Lower leg skin (tissue), 3 donors: ENCODE data around the gene ZCCHC24.

Experiments used
- POLR2A ChIP-seq, 2 donors: fragments of 450-650 bp; IDR thresholded peaks; one replicate each; pipeline ENCODE4 v1.6.1; 2016 to 2017; ENCODE audit warnings: antibody characterized with exemption in 2 of 2, mild to moderate bottlenecking in 1 of 2, moderate library complexity in 1 of 2
- TF ChIP-seq, protein P1 (sequence below), 3 donors: fragments of 450-650 bp; IDR thresholded peaks; one replicate each; pipeline ENCODE4 v1.5.1; 2016; ENCODE audit warnings: antibody characterized with exemption in 3 of 3, mild to moderate bottlenecking in 3 of 3, moderate library complexity in 2 of 3

DNA sequence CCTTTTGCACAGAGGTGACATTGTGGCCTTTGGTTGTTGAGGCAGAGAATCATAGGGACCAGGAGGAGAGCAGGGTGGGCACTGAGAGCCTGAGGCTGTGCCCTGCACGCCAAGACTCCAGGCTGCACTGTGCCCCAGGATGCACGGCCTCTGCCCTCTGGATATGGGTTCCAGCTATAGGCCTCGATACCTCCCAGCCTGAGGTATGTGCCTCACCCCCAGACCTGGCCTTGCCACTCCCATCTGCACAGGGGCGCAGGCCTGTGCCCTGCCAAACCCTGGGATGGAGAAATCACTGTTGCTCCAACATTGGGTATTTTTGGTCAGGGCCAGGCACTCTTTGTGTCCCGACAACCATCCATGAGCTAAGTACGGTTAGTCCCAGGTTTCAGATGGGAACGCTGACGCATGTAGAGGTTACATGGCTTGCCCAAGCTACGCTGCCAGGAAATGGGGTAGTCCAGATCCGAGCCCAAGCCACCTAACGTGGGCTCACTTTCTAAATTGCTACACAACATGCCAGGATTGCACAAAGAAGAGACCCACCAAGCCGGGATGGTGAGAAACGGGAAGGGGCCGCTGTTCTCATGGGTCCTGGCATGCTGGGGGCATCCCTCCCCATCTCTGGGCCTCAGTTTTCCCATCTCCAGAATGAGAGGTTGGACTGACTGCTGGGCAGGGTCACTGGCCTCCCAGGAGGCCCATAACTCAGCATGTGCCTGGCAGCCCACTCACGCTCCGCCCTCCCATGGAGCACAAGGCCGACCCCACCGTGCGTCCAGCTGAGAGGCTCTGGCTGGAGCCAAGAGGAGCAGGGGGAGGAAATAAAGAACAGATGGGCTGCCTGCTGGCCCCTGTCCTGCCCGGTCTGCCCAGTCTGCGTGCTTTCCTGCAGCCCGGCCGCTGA lies 44.2 kb downstream of the ZCCHC24 start:
- TF ChIP-seq, protein P1, sequence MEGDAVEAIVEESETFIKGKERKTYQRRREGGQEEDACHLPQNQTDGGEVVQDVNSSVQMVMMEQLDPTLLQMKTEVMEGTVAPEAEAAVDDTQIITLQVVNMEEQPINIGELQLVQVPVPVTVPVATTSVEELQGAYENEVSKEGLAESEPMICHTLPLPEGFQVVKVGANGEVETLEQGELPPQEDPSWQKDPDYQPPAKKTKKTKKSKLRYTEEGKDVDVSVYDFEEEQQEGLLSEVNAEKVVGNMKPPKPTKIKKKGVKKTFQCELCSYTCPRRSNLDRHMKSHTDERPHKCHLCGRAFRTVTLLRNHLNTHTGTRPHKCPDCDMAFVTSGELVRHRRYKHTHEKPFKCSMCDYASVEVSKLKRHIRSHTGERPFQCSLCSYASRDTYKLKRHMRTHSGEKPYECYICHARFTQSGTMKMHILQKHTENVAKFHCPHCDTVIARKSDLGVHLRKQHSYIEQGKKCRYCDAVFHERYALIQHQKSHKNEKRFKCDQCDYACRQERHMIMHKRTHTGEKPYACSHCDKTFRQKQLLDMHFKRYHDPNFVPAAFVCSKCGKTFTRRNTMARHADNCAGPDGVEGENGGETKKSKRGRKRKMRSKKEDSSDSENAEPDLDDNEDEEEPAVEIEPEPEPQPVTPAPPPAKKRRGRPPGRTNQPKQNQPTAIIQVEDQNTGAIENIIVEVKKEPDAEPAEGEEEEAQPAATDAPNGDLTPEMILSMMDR (IDR thresholded peaks at IDR 0.05), result no peak
- no peak for TF ChIP-seq POLR2A (IDR thresholded peaks at IDR 0.05)
